ENCODE data around the gene SPTLC2.

DNA sequence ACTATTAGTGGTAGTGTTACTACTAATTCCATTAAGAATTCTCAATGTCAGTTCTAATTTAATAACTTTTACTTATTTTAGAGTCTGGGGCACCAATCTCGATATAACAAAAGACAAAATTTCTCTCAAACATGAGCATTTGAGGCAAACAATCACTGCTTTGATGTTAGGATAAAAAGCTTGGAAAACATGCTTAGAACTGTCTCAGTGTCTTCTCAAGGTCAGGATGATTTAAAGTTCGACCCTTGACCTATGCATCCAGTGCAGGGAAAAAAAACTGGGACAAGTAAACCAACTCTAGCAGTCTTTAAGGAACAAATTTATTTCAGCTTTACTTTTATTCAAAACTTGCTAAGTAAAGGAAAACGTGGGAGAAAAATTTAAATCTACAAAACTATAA, 31.1 kb downstream of the SPTLC2 start:
- TF ChIP-seq, protein P1, sequence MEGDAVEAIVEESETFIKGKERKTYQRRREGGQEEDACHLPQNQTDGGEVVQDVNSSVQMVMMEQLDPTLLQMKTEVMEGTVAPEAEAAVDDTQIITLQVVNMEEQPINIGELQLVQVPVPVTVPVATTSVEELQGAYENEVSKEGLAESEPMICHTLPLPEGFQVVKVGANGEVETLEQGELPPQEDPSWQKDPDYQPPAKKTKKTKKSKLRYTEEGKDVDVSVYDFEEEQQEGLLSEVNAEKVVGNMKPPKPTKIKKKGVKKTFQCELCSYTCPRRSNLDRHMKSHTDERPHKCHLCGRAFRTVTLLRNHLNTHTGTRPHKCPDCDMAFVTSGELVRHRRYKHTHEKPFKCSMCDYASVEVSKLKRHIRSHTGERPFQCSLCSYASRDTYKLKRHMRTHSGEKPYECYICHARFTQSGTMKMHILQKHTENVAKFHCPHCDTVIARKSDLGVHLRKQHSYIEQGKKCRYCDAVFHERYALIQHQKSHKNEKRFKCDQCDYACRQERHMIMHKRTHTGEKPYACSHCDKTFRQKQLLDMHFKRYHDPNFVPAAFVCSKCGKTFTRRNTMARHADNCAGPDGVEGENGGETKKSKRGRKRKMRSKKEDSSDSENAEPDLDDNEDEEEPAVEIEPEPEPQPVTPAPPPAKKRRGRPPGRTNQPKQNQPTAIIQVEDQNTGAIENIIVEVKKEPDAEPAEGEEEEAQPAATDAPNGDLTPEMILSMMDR (IDR thresholded peaks at IDR 0.05), result no peak
- TF ChIP-seq EZH2 (IDR thresholded peaks at IDR 0.05), result no peak
